Activated CD8-positive, alpha-beta memory T cell treated with anti-CD3 and anti-CD28 coated beads for 1 hour (primary cell): ENCODE results near the gene SLMAP.

Experiments
- DNase-seq, 2 donors: peaks; one replicate each; pipeline ENCODE4 v3.0.0-alpha.2; 2020; ENCODE audit warnings: low read depth in 1 of 2; ENCODE audit errors: extremely low read depth in 1 of 2

Gene SLMAP

DNA sequence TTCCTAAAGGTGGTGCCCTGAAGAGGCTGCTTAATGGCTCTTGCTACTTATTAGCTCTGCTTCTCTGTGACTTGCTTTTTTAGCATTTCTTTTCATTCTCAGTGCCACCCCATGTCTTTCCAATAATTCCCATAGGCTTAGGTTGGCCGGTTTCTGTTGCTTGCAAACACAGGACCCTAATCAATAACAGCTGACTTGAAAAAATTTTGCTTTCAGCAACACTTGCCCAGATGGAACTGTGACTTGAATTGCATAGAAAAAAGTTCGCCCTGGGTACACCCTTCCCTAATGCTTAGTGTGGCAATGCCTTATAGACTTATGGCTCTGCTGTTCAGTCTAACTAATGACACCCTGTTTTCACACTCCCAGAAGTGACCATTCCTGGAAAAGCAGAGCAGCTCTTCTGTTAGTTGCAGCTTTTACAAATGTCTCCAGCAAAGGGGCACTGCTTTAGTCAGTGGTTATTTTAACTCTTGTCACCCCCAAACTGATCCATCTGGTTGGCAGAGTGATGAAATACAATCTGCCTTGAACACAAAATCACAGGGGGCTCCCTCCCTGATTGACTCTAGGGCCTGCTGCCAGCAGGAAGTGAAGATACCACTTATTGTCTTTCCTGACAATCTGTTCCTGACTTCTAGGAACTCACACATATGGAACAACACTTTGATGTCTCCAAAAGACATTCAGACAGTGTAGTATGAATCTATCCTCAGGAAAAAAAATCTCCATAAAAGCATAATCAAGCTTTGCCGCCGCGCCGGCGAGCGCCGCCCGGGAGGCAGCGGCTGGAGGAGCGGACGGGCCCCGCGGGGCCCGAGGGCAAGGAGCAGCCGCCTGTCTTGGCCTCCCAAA lies 9.7 kb upstream of the SLMAP start:
- DNase-seq, result no peak

DNA sequence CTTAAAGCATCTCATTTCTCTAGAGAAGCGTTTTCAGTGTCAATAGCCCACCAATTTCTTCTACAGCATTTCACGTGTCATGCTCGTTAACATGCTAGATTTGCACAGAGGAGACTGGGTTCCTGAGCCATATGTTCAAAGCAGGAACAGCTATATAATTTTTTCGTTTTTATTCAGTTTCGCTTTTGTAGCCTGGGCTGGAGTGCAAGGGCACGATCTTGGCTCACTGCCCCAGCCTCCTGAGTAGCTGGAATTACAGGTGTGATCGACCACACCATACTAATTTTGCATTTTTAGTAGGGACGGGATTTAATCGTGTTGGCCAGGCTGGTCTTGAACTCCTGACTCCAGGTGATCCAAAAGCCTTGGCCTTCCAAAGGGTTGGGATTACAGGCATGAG lies 6.6 kb upstream of the SLMAP start:
- DNase-seq, result no peak

DNA sequence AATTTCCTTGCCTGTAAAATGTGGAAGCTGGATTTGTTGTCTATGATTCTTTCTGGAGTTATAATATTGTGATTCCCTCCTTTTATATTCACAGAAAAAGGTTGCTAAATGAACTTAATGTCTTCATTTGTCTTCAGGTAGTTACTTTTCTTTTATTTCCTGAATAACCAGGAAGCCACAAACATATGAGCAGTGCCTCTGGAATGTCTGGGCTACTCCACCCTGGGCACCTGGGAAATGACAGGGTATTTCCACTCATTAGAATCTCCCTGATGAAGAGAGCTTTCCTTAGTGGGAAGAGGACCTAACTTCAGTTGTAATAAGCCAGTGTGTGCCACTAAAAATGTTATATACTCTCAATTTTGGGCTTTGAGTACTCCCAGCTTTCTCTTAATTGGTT lies 3.8 kb upstream of the SLMAP start:
- no peak for DNase-seq

DNA sequence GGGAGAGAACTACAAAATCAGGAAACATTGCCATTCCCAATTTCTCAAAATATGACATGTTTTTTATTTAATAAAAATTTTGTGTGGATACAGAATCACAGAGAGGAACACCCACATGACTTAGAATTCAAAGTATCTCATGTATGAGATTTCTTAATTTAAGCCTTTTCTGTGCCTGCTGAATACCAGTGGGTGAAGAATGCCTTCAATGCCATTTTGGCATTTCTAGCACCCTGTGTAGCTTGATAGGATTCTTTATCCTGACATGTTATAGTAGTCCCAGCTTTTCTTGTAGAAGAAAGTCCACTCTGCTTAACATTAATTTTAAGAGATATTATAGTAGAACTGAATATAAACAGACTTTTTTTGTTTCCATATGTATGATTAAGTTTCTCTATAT lies 3.1 kb upstream of the SLMAP start:
- DNase-seq, result no peak

DNA sequence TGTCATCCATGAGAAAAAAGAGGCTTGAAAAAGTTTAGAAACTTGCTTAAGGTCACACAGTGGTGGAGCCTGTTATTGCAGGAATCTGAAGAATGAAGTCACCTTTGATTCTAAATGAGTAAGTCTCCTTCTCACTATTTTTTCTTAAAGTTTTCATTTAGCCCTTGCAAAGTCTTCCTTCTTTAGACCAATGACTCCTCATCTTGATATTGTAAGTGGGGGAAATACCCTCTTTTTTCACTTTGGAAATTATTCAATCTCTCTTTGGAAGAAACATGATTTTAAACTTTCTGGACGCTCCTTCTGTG lies 787 bp upstream of the SLMAP start:
- DNase-seq, result no peak

DNA sequence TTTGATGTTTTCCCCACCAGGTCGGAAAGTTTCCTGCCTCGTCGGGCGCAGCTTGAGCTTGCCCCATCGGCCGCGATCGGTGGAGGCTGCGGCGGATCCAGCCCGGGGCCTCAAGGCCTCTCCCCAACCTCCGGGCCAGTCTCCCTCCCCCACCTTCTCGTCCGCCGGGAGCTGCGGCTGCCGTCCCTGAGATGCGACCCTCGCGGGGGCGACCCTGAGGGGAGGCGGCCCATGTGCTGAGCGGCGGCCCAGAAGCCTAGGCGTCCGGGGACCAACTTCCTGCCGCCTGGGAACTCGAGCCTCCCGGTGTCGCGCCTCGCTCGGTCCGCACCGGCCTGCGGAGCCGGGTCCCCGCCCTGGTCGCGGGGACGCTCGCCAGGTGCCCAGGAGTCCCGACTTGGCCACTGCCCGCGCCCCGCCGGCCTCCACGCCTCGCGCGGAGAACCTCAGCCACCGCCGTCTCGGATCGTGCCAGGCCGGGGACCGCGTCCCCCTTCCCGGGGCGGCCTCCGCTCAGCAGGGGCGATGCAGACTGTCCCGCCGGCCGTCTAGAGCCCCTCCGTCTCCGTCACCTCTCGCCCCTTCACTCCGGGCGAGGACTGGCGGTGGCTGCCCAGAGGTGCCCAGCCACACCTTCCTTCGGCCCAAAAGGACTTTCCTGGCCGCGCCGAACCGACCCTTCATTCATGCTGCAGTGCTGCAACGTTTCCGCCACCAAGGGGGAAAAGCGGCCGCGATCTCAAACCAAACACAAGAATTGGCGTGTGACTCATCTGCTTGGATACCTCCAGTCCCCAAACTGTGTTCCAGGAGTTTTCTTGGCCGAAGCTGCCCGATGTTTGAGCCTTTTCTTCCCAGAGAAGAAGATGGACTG lies 656 bp downstream of the SLMAP start:
- peak; percentile 10 to 11 for DNase-seq

DNA sequence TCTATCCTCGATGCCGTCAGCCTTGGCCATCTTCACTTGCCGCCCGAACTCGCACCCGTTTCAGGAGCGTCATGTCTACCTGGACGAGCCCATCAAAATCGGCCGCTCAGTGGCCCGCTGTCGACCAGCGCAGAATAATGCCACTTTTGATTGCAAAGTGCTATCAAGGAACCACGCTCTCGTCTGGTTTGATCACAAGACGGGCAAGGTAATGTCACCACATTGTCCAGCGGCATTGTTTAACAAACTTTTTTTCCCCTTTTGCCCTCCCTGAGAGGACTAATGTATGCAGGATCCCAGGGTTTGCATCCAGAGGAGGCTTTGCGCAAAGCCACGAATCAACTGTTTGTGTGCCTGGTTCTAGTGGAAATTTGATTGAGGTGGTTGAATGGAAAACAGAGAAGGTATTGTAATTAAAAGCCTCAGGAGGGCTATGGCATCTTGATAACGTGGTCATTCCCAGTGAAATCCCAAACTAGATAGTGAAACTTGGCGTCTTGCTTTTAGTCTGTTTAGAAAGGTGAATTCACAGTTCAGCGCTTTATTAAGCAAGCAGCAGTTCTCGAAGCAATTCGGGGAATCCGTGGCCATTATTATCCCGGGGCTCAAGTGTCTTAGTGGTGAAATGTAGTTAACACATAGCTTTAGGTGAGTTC lies 1.7 kb downstream of the SLMAP start:
- no peak for DNase-seq

DNA sequence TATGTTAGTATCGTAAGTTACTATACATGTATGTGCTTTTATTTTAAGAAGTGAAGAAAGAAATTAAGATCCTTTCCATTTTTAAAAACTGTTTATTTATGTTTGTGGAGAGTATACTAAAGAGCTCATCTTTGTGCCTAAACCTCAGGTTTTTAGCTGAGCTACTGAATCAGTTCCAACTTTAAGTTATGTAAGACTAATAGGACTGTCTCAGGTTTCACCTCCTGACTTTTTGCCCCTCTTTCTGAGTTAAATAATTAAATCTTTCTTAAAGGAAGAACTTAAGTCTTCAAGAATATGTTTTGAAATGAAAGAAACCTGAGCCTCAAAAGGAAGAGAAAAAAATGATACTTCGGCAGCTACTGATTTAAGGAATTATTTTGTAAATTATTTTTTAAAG lies 2.6 kb downstream of the SLMAP start:
- no peak for DNase-seq

DNA sequence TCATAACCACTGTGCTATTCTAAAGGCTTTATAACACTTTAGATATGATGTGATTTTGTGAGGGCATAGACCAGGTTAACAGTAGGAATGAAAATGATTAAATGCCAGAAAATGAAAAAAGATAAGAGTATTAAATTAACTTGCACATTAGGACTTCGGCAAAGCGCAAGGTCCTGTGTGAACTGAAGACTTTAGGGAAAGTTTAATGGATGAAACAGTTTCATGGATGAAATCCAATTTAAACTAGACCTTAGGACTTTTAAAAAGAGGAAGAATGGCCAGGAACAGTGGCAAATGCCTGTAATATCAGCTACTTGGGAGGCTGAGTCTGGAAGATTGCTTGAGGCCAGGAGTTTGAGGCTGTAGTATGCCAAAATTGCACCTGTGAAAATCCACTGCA lies 8.7 kb downstream of the SLMAP start:
- DNase-seq, result no peak

DNA sequence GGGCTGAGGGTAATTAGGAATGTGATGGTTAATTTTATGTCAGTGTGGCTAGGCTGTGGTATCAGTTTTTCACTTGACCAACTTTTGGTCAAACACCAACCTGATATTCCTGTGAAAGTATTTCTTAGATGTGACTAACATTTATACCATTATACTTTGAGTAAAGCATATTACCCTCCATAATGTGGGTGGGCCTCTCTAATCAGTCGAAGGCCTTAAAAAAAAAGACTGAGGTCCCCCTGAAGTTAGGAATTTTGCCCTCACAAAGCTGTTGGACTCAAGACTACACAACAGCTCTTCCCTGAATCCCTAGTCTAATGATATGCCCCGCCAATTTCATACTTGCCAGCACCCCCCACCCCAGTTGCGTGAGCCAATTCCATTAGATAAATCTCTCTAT lies 12.5 kb downstream of the SLMAP start:
- no peak for DNase-seq

DNA sequence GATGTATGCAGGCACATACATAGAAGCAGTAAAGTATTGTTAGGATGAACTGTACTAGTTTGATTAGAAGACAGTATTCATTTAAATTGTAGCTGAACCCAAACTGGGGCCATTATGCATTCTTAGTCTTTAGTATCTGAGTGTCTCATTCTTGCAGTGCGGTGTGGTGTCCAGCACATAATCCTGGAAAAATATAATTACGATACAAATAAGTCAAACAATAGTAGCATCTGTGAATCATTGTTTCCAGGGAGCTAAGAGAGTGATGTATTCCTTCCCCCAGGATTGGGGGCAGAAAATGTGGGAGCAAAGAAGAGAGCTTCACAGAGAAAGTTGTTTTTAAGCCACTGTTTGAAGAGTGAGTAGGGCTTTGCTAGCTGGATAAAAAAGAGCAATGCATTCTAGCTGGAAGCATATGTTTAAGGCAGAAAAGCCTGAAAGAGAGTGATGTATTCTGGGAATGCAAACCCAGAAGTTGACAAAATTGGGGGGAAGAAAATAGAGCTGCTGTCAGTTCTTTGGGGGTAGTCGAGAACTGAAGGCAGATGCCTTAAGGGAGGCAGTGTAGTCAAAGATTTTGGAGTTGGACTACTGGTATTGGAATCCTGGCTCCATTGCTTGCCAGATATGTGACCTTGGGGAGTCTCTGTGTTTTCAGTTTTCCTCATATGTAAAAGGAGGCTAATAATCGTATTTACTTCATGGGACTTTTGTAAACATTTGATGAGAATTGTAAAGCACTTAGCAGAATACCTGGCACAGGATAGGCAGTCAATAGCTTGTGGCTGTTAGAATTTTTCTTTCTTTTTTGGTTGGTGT lies 14.1 kb downstream of the SLMAP start:
- no peak for DNase-seq

DNA sequence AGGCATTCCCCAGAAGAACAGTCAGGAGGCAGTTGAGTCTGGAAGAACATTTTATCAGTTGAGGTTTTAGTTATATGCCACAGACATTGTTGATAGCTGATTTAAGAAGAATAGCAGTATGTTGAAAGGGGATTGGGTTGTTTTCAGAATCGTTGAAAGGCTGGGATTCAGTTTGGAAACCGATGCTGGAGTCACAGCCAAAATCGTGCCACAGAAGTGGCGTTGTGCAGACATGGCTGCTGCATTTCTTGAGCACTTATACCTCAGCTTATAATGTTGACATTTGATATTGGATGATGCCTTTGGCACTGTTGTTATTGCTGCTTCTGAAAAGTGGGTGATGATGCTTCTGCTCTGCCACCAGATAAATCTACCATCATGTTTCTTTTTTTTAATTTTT lies 16.1 kb downstream of the SLMAP start:
- DNase-seq, result no peak

DNA sequence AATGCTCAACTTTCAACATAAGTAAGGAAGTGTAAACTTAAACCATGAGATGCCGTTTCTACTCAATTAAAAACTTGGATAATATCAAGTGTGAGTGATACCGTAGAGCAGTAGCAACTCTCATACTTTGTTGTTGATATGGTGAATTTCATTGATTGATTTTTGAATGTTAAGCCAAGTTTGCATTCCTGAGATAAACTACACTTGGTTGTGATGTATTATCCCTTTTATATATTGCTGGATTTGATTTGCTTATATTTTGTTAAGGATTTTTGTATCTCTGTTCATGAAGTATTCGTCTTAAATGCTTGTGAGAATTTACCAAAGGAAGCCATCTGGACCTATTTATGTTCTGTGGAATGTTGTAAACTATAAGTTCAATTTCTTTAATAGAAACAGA lies 21.7 kb downstream of the SLMAP start:
- no peak for DNase-seq

DNA sequence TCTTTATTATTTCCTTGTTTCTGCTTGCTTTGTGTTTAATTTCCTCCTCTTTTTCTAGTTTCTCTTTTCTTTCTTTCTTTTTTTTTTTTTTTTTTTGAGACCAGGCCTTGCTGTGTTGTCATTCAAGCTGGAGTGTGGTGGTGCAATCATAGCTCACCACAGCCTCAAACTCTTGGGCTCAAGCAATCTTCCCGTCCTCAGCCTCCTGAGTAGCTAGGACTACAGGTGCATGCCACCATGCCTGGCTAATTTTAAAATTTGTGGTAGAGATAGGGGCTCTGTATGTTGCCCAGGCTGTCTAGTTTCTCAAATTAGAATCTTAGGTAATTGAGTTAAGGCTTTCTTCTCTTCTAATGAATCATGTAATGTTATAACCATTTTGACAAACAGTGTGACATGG lies 22.4 kb downstream of the SLMAP start:
- DNase-seq, result no peak

DNA sequence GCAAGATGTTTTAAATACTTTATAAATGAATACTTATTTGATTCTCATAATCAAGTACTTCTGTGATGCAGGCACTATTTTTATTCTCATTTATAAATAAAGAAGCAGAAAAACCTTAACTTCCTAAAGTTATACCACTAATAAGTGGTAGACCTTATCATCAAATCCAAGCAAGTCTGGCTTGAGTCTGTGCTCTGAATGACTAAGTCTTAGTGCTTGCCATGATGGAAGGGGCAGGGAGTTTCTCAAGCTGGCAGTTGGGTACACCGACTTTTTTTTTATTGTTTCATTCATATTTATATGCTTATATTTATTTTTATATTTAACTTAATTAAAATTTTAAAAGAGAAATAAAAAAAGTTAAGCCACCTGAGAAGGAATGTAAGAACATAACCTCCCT lies 23.6 kb downstream of the SLMAP start:
- no peak for DNase-seq

DNA sequence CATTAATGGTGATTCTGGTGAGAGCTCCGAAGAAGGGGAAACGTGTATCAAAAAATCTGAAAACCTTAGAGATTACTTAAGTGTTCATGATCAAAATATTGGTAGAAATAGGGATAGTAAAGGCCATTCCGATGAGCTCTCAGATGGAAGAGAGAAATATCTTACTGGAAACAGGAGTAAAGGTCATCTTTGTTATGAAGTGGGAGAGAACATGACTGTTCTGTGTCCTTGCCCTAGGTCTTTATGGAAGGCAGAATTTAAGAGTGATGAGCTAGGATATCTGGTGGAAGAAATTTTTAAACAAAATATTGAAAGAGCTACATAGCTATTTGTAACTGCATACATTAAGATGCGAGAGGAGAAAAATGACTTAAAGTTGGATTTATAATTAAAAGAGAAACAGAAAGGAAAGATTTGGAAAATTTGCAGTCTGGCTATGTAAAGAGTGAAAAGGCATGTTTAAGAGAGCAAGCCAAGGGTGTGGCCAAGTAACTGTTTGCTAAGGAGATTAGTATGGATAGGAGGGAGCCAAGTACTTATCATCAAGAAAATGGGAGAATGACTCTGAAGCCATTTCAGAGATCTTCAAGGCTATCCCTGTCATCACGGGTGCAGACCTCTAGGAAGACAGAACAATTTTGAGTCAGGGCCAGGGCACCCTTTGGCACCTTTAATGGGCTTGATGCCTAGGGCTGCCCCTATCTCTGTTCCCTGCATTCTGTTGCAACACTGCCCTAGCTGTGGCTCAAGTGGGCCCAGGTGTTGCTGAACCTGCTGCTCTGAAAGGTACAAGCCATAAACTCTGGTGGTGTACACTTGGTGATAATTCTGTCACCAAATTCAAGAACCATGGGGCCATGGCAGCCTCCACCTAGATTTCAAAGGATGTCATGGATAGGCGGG lies 27.3 kb downstream of the SLMAP start:
- no peak for DNase-seq

DNA sequence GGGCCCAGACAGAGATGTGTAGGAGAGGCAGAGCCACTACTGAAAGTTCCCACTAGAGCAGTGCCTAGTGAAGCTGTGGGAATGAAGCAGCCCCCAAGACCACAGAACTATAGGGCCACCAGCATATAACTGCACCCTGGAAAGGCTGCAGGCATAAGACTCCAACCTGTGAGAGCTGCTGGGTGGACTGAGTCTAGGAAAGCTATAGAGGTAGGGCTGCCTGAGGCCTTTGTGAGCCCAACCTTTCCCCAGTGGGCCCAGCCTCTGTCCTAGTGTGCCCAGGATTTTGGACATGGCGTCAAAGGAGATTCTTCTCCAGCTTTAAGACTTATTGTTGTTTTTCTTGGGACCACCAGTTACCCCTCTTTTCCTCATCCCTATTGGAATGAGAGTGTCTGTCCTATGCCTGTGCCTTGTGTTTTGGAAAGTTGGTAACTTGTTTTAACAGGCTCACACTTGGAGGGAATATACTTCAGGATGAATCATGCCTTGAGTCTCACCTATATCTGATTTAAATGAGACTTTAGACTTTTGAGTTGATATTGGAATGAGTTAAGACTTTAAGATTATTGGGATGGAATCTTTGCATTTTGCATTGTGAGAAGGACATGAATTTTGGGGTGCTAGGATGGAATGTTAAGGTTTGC lies 28.1 kb downstream of the SLMAP start:
- DNase-seq, result no peak

DNA sequence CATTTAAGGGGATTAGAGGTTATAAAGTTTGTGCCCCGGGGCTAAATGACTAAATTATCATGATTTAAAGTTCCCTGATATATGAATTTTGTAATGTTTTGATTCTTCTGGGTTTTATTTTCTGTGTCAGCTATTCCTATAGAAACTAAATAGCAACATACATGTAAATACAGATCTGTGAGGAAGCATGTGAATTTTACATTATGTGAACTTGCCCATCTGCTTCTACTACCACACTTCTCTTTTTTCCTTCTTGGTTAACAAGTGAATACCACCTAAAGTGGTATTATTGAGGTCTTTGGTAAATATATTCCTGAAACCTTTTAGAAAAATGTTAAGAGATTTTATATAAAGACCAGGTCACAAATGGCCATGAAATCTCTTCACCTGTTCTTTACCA lies 29.3 kb downstream of the SLMAP start:
- DNase-seq, result no peak

DNA sequence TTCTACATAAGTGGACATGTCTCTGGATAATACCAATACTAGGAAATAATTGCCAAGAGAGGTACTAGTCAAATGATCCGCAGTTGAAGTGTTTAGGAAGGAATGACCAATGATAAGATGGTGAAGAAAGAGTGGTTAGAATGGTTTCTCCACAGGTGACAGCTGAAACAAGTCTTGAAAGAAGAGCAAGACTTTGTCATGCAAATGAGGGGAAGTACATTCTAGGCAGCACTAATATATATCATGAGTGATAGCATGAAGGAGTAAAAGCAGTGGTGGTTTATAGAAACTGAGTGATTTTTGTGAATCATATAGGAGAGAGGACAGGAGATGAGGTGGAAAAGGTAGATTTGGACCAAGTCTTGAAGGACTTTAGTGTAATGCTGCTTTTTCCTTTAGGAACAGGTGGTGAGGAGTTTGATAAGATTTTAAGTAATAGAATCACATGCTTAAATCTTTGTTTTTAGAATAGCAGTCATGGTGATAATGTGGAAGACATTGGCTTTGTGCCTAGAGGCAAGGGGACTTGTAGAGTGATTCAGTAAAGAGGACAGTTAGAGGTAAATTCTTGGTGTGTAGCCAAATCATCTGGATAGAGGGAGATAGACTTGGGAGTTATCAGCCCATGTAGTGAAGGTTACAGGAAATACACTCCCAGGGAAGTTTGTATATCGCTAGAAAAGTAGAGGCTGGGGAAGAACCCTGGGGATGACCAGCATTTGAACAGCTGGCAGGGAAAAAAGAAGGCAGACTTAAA lies 31.9 kb downstream of the SLMAP start:
- no peak for DNase-seq
